A549 treated with DMSO at 1 μM for 4 hours (cell line): ENCODE data around the gene ZNF417. TPM values are rescaled to one million over a fixed set of nuclear protein-coding genes. Genes with fewer than 3 reads are reported as not detected.

Experiments
- total RNA-seq: library from RNA; stranded (reverse); fragments of 200-300 nt; extraction: Qiagen RNA extraction; gene quantifications from 5 replicates; pipeline ENCODE4 v1.2.3, GENCODE V29; 2022; ENCODE audit warnings: low read depth

Gene ZNF417
- total RNA-seq, result 3.4 to 5.0 TPM (median 3.9 TPM) in 5 replicates

GRCh38 chr19:57916168-57916995 lies at the start of gene ZNF417:
Gene ZNF417, minus strand, starts transcription at chr19:57916592. Its CDS starts 181 bp downstream, at chr19:57916411.

DNA sequence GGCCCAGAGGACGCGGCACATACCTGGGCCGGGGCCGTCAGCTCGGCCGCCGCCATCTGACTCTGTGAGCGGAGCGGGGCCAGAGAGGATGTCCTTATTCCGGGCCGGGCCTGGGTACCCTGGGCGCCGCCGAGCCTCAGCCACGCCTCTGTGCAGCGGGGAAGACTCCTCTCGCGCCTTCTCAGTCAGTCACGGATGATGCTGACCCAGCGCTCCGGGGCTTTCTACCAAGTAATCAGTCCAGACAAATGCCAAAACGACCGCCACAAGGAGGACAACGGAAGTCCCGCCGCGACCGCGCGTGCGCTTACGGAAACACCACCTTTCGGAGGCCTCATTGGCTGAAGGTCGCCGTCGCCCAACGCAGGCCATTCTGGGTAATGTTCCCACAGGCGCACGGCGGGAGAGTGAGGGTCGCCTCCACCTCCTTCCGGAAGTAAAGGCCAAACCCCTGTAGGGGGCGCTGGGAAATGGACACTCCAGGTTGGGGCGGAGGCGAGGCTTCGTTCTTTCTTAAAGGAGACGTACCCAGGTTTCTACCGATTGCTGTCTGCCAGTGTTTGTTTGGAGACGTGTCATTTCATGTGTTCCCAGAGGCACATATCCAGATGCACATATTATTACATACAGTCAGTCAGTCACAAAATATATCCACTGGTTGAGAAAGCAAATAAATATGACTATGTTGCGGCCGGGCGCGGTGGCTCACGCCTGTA lies 31.2 kb upstream of the ZNF417 start, which contains the start of gene ZNF256:
ZNF256 (minus strand) TSS at position 288 of the 716 bp plus-strand sequence; CDS start at position 56, 232 bp downstream.

GRCh38 chr19:57934820-57935665 lies 18.7 kb upstream of the ZNF417 start, which contains the start of gene ZNF418:
Gene ZNF418, minus strand, starts transcription at chr19:57935402. Its CDS starts 1,580 bp downstream, at chr19:57933822.

GRCh38 chr19:57888560-57889231 lies 27.7 kb downstream of the ZNF417 start, which contains the start of gene ZNF814:
Gene ZNF814, minus strand, starts transcription at chr19:57889037. Its CDS starts 235 bp downstream, at chr19:57888802.

Other genes starting within 250 kb of the ZNF417 start
- gene ZSCAN4, start 247.7 kb downstream of the ZNF417 start, total RNA-seq, result not detected in 5 replicates
- 4.6 to 6.3 TPM (median 5.4 TPM) in 5 replicates for gene ZNF551, start 234.6 kb downstream of the ZNF417 start, total RNA-seq
- gene ZNF154, start 207.4 kb downstream of the ZNF417 start, total RNA-seq, result not detected in 5 replicates
- 0.78 to 1.0 TPM (median 0.82 TPM) in 5 replicates for gene ZNF671, start 189.0 kb downstream of the ZNF417 start, total RNA-seq
- gene ZNF776, start 169.8 kb downstream of the ZNF417 start, total RNA-seq, result 6.1 to 6.9 TPM (median 6.3 TPM) in 5 replicates
- 6.4 to 7.9 TPM (median 7.0 TPM) in 5 replicates for gene ZNF586, start 146.9 kb downstream of the ZNF417 start, total RNA-seq
- gene ZNF552, start 101.7 kb downstream of the ZNF417 start, total RNA-seq, result 4.6 to 6.1 TPM (median 5.6 TPM) in 5 replicates
- 8.9 to 10.8 TPM (median 9.7 TPM) in 5 replicates for gene ZNF587B, start 86.3 kb downstream of the ZNF417 start, total RNA-seq
- 6.2 to 8.4 TPM (median 8.1 TPM) in 5 replicates for gene ZNF587, start 66.7 kb downstream of the ZNF417 start, total RNA-seq
- 1.7 to 2.6 TPM (median 2.0 TPM) in 5 replicates for gene ZNF814, start 27.6 kb downstream of the ZNF417 start, total RNA-seq
- gene ZNF418, start 18.8 kb upstream of the ZNF417 start, total RNA-seq, result 1.0 to 1.7 TPM (median 1.3 TPM) in 5 replicates
- 1.1 to 1.4 TPM (median 1.2 TPM) in 5 replicates for gene ZNF256, start 31.1 kb upstream of the ZNF417 start, total RNA-seq
- not detected in 5 replicates for gene C19orf18, start 57.9 kb upstream of the ZNF417 start, total RNA-seq
- 1.8 to 3.2 TPM (median 2.7 TPM) in 5 replicates for gene ZNF606, start 86.2 kb upstream of the ZNF417 start, total RNA-seq
- not detected in 5 replicates for gene ZSCAN1, start 117.4 kb upstream of the ZNF417 start, total RNA-seq
- 0.04 TPM in 1 of 5 replicates, not detected in the others for gene ZNF135, start 142.7 kb upstream of the ZNF417 start, total RNA-seq
- gene ZSCAN18, start 181.6 kb upstream of the ZNF417 start, total RNA-seq, result 2.1 to 3.0 TPM (median 2.5 TPM) in 5 replicates
- gene ZNF329, start 234.2 kb upstream of the ZNF417 start, total RNA-seq, result 2.9 to 3.3 TPM (median 3.1 TPM) in 5 replicates